Measurements from ENCODE around the gene PMIS2.

Gene PMIS2

GRCh38 chr19:35585848-35586247 is at the start of gene PMIS2:
Gene PMIS2, plus strand, starts transcription at chr19:35586173. Its CDS starts 87 bp downstream, at chr19:35586260.
- DNase-seq: no peak

- DNase-seq: no peak
Observed at GRCh38 chr19:35539314-35539713, 46.7 kb upstream of the PMIS2 start.

- DNase-seq: no peak
Observed at GRCh38 chr19:35539850-35540249, 46.1 kb upstream of the PMIS2 start.

- no peak for DNase-seq
Observed at GRCh38 chr19:35540356-35540927, 45.5 kb upstream of the PMIS2 start.

GRCh38 chr19:35542209-35542608 is 43.8 kb upstream of the PMIS2 start:
- no peak for DNase-seq

- DNase-seq: no peak
Observed at GRCh38 chr19:35543280-35544109, 42.5 kb upstream of the PMIS2 start.

GRCh38 chr19:35544110-35544802 is 41.7 kb upstream of the PMIS2 start:
- DNase-seq: no peak

GRCh38 chr19:35545001-35545854 is 40.7 kb upstream of the PMIS2 start, which contains the start of gene TMEM147:
Gene TMEM147, plus strand, starts transcription at chr19:35545626. Its CDS starts 114 bp downstream, at chr19:35545740.
- peak; percentile 52 for DNase-seq

- no peak for DNase-seq
Observed at GRCh38 chr19:35545855-35546381, 40.1 kb upstream of the PMIS2 start.

- no peak for DNase-seq
Observed at GRCh38 chr19:35546532-35546931, 39.4 kb upstream of the PMIS2 start.

GRCh38 chr19:35549174-35549788 is 36.7 kb upstream of the PMIS2 start:
- DNase-seq: peak; percentile 28

GRCh38 chr19:35549879-35550523 is 36.0 kb upstream of the PMIS2 start:
- DNase-seq: no peak

GRCh38 chr19:35551091-35551810 is 34.7 kb upstream of the PMIS2 start:
- no peak for DNase-seq

GRCh38 chr19:35552534-35553384 is 33.2 kb upstream of the PMIS2 start:
- DNase-seq: no peak

GRCh38 chr19:35553385-35554000 is 32.5 kb upstream of the PMIS2 start:
- DNase-seq: no peak

- DNase-seq: no peak
Observed at GRCh38 chr19:35554076-35554475, 31.9 kb upstream of the PMIS2 start.

- DNase-seq: no peak
Observed at GRCh38 chr19:35555301-35556005, 30.5 kb upstream of the PMIS2 start.

- DNase-seq: no peak
Observed at GRCh38 chr19:35556025-35556590, 29.9 kb upstream of the PMIS2 start.

Measured in DMS153 (cell line).